Erythroblast (primary cell): ENCODE measurements around the gene TMEM204.

Experiments used
- DNase-seq, 2 experiments: peaks; one replicate each; lab custom pipeline; 2025; lab: John Stamatoyannopoulos, UW
- GATA1 ChIP-seq: IDR thresholded peaks from 2 replicates; pipeline ENCODE4 v1.6.1; 2011; ENCODE audit warnings: low read depth, mild to moderate bottlenecking, control low read depth, low read length, moderate library complexity
- POLR2A ChIP-seq: IDR thresholded peaks from 2 replicates; pipeline ENCODE4 v1.6.1; 2011; ENCODE audit warnings: mild to moderate bottlenecking, low read length

TMEM204 gene

GRCh38 chr16:1494711-1495110 lies 38.8 kb upstream of the TMEM204 start:
- TF ChIP-seq POLR2A (no peak), GATA1 (no peak)
- no peak for DNase-seq

- DNase-seq = no peak
- TF ChIP-seq GATA1 (no peak), POLR2A (no peak)
Observed at GRCh38 chr16:1495211-1495888, 38.1 kb upstream of the TMEM204 start.

- no peak for DNase-seq
- no peak for TF ChIP-seq GATA1
- no peak for TF ChIP-seq POLR2A
Observed at GRCh38 chr16:1495889-1496262, 37.6 kb upstream of the TMEM204 start.

- DNase-seq = no peak
- no peak for TF ChIP-seq GATA1
- TF ChIP-seq POLR2A = no peak
Observed at GRCh38 chr16:1496464-1496863, 37.0 kb upstream of the TMEM204 start.

DNA sequence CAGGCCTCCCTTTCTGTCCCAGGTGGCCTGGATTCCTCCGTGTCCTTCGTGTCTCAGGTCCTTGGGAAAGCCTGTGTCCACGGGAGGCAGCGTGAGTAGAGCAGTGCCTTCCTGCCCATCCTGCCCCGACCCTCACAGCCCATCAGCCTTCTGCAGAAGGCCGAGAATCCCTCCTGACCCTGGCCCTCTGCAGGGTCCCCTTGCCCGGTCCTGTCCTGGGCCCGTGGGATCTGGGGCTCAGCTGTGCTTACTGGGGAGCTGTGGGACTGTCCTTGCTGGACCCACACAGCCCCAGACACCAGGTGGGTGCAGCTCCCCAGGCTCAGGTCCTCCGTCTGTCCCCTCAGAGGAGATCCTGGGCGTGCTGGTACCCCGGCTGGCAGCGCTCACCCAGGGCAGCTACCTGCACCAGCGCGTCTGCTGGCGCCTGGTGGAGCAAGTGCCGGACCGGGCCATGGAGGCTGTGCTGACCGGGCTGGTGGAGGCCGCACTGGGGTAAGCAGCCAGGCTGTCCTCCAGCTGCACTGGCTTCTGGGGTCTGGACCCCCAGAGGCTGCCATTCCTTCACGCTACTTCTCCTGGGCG lies 36.4 kb upstream of the TMEM204 start:
- TF ChIP-seq POLR2A (no peak), GATA1 (no peak)
- DNase-seq = no peak

- DNase-seq = no peak
- TF ChIP-seq GATA1 (no peak), POLR2A (no peak)
Observed at GRCh38 chr16:1498899-1499676, 34.4 kb upstream of the TMEM204 start.

GRCh38 chr16:1499756-1500464 lies 33.6 kb upstream of the TMEM204 start:
- TF ChIP-seq GATA1 = no peak
- TF ChIP-seq POLR2A = no peak
- DNase-seq = no peak

- TF ChIP-seq POLR2A (no peak), GATA1 (no peak)
- no peak for DNase-seq
Observed at GRCh38 chr16:1500465-1501150, 32.9 kb upstream of the TMEM204 start.

DNA sequence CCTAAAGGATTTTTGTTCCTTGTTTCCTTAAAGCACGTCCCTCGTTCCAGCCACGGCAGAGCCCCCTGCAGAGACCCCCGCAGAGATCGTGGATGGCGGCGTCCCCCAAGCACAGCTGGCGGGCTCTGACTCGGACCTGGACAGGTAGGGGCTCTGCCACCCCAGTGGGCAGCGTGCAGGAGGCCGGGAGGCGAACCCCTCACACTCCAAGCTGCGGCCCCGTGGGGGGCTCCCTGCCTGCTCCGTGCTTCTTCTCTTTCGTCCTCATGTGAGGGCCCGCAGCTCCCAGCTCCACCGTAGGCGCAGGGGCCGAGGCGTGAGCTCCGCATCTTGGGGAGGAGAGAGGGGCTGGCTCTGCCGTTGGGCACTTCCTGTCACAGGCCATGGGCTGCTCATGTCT lies 31.8 kb upstream of the TMEM204 start:
- no peak for DNase-seq
- TF ChIP-seq POLR2A (no peak), GATA1 (no peak)

- DNase-seq = no peak
- TF ChIP-seq POLR2A (no peak), GATA1 (no peak)
Observed at GRCh38 chr16:1502092-1503004, 31.1 kb upstream of the TMEM204 start.

DNA sequence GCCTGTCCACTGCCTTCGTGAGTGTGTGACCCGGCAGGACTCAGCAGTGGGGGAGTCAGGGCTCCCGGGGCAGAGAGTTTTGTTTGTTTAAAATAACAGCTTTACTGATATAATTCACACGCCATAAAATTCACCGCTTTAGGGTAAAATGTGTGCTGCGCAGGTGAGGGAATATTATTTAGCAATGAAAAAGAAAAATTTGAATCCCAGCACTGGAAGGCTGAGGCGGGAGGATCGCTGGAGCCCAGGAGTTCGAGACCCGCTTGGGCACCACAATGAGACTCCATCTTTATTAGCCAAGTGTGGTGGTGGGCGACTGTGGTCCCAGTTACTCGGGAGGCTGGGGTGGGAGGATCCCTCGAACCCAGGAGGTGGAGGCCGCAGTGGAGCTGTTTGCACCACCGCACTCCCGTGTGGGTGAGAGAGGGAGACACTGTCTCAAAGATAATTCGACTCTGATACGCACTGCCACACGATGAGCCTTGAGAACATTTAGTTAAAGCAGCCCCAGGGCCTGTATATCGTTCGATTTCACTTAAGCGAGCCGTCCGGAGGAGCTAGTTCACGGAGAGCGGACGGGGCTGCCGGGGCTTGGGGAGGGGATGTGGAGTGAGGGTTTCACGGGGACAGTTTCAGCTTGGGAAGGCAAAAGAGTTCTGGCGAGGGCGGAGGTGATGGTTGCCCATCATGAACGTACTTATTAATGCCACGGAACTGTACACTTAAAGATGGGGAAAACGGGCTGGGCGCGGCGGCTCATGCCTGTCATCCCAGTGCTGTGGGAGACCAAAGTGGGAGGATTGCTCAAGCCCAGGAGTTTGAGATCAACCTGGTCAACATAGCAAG lies 30.1 kb upstream of the TMEM204 start:
- no peak for DNase-seq

More for the DNA sequence above, 30.1 kb upstream of the TMEM204 start:
- TF ChIP-seq GATA1 = no peak
- TF ChIP-seq POLR2A = no peak
